NCI-H69 (cell line): ENCODE measurements around the gene MELTF.
A peak's percentile ranks its signal among the peaks of the same experiment; 100 is the strongest.

ENCODE experiments used
- DNase-seq: peaks from one replicate; lab custom pipeline; 2025; lab: John Stamatoyannopoulos, UW

MELTF gene

DNA sequence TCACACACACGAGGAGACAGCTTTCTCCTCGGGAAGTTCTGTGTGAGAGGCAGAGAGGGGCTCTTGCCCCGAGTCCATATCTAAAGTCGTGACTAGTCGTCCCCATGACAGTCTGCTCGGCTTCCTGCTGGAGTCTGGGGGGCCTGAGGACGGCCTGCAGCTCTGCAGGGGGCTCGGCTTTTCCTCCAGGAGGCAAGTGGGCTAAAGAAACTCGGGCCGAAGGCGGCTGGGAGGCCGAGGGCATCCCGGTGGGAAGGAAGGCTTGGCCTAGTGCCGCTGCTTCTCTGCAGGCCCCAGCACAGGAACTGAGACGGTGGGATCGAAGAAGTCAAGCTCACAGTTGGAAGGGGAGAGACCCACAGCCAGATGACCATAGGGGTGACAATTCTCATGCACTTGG, 35.6 kb downstream of the MELTF start:
- no peak for DNase-seq

DNA sequence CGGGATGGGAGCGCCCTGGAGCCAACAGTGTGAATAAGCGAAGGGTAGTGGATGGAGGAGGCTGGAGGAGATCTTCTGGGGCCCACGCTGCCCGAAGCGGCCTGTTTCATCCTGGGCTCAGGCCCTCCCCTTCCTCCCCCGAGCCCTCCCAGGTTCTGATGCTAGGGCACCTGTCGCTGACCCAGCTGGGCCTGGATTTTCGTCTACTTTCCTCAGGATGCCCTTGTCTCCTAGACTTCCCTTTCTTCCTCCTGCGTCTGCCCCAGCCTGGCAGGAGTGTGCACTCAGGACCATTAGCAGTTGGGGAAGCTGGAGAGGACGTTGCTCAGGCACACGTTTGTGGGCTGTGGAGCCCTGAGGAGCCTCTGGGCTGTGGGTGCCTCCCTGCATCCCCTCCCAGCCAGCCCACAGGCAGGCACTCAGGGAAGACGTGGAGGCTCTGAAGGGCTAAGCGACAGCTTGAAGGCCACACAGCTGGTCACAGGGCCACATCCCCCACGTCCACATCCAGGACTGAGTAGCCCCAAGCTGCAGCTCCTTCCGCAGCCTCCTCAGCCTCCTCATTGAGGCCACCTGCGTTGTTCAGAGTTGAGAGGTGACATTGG, 37.1 kb downstream of the MELTF start:
- no peak for DNase-seq

- no peak for DNase-seq
Measured at GRCh38 chr3:196991581-196992460, 37.8 kb downstream of the MELTF start.

GRCh38 chr3:196990601-196991007, 39.0 kb downstream of the MELTF start:
- no peak for DNase-seq

DNA sequence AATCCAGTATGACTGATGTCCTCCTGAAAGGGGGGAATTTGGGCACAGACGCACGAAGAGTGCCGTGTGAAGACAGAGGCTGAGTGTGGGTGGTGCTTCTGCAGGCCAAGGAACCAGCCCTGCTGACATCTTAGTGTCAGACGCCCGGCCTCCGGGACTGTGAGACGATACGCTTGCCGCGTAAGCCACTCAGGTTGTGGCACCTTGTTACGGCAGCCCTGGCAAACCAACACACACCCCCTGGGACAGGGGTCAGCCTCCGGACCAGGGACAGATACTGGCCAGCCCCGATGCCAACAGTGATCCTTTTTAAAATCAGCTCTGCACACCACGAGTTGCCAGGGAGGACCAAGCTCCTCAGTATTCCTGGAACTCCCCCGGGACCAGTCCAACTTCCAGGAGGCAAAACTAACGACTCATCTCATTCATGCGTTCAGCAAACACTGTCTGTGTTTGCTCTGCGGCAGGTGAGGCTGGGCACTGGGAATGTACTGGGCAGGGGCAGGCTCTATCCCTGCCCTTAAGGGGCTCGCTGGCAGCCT, 39.8 kb downstream of the MELTF start:
- peak; percentile 92 for DNase-seq

GRCh38 chr3:196988241-196989029, 41.2 kb downstream of the MELTF start:
- DNase-seq = peak; percentile 67

DNA sequence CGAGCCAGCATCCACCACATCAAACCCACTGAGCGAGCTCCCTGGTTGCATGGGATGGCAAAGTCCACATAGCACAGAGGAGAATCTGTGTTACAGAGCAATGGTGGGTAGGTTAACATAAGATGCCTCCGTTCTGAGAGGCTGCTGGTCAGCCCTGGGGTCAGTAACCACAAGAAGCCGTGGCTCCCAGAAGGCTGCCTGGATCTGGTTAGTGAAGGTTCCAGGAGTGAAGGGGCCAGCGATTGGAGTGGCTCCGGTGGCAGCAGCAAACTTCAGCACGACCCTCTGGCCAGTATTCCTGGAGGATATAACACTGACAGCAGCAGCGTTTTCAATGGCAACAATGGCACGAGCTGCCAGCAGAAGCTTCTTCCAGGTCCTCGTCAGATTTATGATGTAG, 42.6 kb downstream of the MELTF start:
- DNase-seq = no peak

DNA sequence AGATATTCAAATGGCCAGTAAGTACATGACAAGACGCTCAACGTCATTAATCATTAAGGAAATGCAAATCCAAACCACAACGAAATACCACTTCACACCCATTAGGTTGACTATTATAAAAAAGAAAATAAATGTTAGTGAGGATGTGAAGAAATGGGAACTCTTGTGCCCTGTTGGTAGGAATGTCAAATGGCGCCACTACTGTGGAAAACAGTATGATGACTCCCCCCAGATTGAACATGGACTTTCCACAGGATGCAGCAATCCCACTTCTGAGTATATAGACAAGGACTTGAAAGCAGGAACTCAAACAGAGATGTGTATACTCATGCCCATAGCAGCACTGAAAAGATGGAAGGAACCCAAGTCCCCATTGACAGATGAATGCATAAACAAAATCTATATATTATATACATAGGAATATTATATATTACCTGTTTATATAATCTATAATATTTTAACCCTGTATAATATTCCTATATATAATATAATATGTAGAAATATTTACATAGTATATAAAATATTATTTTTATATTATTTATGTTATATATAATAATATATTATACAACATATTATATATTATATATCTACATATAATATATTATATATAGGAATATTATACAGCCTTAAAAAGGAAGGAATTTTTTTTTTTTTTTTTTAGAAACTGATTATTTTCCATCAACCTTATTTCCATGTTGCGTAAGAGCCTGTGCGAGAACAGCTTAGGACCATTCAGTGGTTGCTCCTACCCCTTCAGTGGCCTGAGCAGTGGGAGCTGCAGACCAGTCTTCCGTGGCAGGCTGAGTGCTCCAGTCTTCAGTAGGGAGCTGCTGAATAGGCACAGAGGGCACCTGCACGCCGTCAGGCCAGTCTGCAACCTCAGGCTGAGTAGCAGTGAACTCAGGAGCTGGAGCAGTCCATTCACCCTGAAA, 43.4 kb downstream of the MELTF start:
- DNase-seq = no peak

DNA sequence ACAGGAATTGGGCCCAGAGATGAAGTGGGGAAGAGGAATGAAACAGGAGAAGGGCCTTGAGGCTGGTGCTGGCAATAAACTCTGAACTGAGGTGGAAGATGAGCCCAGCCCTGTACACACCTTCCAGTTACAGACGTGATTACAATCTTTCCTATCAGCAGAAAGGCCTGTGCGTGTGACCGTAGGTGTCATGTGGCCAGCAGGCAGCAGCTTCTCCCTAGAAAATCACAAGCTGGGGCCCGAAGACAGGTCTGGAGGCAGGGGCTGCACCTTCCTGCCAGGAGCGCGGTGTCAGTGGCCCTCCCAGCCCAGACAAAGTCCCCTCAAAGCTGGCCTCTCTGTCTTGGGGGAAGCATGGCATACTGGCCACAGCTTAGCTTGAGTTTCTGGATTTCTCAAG, 44.3 kb downstream of the MELTF start:
- no peak for DNase-seq

DNA sequence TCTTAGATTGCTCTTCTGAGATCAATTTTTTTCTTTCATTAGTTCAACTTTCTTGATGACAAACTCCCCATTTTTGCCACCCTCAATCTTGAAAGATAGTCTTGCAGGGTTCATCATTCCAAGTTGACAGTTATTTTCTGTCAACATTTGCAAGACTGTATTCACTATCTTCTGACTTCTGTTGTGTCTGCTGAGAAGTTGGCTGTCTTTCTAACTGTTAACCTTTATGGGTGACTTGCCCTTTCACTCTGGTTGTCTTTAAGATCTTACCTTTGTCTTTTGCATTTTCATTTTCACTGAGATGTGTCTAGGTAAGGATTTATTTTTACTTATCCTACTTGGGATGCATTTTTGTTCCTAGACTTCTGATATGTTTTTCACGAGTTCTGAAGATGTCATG, 46.4 kb downstream of the MELTF start:
- DNase-seq = no peak

DNA sequence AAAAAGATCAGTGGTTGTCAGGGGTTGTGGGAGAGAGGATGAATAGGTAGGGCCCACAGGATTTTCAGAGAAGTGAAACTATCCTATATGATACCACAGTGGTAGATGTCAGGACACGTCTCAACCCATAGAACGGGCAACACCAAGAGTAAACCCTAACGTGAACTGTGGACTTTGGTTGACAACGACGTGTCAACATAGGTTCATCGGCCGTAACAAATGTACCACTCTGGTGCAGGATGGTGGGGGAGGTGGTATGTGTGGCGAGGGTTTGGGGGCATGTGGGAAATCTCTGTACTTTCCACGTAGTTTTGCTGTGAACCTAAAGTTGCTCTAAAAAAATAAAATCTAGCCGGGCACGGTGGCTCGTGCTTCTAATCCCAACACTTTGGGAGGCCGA, 48.0 kb downstream of the MELTF start:
- DNase-seq = no peak

DNA sequence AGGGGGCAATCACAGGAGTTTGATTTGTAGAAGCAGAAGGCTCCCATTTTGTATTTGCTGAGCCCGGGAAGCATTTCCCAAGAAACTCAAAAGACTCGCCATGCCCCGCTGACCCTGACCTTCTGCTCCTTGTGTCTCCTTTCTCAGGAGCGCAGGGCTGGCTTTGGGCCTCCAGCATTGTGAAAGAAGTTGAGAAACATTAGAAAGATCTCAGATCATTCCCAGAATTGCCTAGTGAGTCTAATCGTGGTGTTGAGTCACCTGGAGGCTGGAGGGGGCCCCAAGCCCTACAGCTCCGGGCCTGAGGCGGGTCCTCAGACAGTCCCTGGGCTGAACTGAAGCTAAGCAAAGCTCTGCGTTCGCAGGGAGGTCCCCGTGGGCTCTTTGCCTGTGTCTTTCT, 50.1 kb downstream of the MELTF start:
- no peak for DNase-seq

GRCh38 chr3:196976941-196977340, 52.7 kb downstream of the MELTF start:
- DNase-seq = no peak

GRCh38 chr3:196975349-196975748, 54.3 kb downstream of the MELTF start:
- no peak for DNase-seq

DNA sequence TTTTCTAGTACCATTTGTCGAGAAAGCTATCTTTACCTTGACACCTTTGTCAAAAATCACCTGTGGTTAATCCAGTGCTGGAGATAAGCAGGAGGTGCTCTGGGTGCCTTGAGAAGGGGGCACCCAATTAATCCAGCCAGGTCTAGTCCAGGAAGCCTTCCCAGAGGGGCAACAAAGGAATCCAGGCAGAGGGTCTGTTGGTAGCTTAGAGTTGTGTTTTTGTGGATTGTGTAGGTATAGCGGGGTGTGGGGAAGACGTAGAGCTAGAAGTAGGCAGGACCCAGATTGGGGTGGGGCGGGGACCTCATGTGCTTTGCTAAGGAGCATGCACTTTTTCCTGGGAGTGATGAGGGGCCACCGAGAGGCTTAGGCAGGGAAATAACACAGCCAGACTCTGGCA, 55.0 kb downstream of the MELTF start:
- no peak for DNase-seq

DNA sequence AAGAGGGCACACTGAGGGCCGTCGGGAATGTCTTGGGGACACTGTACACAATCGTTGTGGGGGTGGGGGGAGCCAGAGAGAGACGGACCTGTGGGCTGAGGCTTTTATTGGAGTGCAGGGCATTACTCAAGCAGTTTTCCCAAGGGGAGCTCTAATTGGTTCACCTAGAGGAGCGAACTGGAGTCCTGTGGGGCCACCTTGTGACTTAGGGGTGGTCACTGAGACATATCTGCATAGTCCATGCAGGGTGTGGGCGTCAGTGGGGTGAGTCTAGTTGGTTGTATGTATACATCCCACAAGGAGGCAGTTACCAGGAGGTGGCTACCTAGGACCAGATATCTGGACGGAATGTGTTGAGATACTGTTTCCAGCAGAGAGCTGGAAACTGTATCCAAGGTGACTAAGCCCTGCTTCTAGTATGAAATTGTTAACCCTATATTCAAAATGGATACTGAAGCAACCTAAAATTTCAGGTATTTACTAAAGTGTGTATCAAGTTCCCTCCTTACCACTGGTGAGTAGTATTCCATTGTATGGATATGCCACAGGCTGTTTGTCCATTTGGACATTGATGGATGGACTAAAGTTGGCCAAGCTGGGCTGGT, 58.4 kb downstream of the MELTF start:
- no peak for DNase-seq

DNA sequence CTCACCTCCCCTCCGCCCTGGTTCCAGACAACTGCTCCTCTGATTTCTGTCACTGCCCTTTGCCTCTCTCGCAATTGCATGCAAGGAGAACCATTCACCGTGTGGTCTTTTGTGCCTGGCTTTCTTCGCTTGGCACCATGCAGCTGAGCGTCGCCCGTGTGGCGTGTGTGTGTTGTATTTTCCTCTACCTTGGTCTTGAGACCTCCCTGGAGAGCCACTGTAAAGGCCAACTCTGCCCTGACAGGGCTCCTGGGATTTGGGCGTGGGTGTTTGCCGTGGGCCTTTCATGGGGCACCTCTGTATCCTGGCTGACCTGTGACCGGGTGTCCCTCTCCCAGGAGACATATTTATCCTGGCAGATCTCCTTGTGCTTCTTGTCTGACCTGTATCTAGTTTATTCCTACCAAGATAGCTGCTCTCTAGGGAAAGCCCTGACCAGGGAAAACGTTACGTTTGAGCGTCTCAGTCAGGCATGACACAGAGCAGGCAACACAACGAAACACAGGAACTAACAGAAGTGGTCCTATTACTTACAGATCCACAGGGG, 59.0 kb downstream of the MELTF start:
- no peak for DNase-seq

DNA sequence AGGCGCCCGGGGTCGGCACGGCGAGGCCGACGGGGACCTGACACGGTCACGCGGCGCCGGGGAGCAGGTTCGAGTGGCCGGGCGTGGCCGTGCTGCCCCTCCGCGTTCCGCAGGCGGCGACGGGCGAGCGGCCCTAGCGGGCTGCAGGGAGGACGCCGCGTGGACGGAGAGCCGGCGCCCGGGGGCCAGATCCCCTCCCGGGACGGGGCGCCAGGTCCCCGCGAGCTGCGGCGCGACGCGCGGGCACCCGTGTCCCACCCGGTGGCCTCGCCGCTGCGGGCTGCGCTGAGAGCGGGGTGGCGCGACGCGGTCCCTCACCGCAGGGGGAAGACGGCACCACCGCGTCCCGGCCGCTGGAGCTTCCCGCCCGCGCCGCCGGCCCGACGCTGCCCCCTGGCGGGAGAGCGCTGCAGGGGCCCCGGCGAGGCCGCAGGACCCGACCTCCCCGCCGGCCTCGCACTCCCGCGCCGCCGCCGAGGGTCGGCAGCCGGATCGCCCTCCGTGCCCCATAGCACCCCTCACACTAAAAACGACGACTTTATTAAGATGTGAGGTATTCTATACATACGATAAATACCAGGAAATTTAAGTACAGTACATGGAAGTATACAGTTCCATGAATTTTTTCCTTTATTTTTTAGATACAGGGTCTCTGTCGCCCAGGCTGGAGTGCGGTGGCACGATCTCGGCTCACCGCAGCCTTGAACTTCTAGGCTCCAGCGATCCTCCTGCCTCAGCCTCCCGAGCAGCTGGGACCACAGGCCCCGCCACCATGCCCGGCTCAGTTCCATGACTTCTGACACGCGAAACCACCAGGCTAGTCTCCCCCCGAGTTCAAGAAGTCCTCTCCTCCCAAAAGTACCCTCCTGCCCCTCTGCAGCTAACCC, 59.7 kb downstream of the MELTF start:
- peak; percentile 82 for DNase-seq

DNA sequence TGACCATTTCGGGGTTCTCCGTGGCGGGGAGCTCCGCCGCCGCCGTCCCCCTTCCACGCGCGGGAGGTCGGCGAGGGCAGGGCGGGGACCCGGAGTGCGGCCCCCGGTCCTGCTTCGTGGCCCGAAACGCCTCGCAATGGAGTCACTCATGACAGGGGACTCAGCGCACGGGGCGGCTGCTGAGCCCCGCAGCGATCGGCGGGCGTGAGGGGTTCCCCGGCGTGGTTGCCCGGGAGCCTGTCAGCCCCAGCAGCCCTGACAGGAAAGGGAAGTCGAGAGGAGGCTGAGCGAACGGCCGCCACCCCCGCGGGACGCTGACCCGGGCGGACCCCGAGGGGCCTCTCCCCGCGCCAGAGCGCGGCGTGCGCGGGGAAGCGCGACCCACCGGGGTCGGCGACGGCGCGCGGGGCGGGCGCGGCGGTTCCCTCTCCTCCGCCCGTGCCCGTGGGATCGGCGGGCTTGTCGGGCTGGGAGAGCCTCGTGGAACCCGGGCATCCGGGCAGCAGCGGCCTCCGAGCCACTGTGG, 60.4 kb downstream of the MELTF start:
- peak; percentile 73 for DNase-seq
